ENCODE data around the gene FBXL13. TPM values are rescaled to one million over a fixed set of nuclear protein-coding genes. Genes with fewer than 3 reads are reported as not detected.

The FBXL13 gene
- total and polyA plus RNA-seq, 12 donors, result 0.61 to 6.8 (median 2.7) TPM

DNA sequence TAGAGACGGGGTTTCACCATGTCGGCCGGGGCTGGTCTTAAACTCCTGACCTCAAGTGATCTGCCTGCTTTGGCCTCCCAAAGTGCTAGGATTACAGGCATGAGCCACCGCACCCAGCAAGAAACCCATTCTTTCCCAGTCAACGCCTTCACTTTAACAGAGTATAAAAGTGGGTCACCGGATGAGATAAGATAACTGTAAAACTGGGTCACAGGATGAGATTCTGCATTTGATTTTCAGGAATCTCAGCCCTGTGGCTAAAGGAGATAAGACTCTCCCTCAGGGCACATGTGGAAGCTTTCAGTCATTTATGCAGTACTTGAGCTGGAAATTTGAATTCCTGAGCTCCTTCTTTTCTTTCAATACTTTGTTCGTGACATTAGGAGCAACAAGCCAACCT is 91.0 kb downstream of the FBXL13 start:
- TF ChIP-seq POLR2A (IDR thresholded peaks at IDR 0.05), result no peak
- TF ChIP-seq, protein P1, sequence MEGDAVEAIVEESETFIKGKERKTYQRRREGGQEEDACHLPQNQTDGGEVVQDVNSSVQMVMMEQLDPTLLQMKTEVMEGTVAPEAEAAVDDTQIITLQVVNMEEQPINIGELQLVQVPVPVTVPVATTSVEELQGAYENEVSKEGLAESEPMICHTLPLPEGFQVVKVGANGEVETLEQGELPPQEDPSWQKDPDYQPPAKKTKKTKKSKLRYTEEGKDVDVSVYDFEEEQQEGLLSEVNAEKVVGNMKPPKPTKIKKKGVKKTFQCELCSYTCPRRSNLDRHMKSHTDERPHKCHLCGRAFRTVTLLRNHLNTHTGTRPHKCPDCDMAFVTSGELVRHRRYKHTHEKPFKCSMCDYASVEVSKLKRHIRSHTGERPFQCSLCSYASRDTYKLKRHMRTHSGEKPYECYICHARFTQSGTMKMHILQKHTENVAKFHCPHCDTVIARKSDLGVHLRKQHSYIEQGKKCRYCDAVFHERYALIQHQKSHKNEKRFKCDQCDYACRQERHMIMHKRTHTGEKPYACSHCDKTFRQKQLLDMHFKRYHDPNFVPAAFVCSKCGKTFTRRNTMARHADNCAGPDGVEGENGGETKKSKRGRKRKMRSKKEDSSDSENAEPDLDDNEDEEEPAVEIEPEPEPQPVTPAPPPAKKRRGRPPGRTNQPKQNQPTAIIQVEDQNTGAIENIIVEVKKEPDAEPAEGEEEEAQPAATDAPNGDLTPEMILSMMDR (IDR thresholded peaks at IDR 0.05), result no peak
- DNase-seq, result peak in 2 of 7 donors; percentile 16 to 41
- Histone ChIP-seq H3K4me1 (replicated peaks in 1 of 2) (peaks cover 0 to 8% of the 10 kb centered on the region in 2 donors), H3K9me3 (replicated peaks in 1 of 3) (no peaks in the 10 kb centered on the region), H3K36me3 (replicated peaks in 1 of 2) (no peaks in the 10 kb centered on the region), H3K27ac (no peak overlapping the region), H3K27me3 (no peaks in the 10 kb centered on the region), H3K4me3 (no peak overlapping the region)
- WGBS, 4 donors, result 39 to 64% (median 47%) methylated on average over 7 of the region's 7 CpGs
- intact Hi-C loops (cut with DNase I), result no loop called here

DNA sequence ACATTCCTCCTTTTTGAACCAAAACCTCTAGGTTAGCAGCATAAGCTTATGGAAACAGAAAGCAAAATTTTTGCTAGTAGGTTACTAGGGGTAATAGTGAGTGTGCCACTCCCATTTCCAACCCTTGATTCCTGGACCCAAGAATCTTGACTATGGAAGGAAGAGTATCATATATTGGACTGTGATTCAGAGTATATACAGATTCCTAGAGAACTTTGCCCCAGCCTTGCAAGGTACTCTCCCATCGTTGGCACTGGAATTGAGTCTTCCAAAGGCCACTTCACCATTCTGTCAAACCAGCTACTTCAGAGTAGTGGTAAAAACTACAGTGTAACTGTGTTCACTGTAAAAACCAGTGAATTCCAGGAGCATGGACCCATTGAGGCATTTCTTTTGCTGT is 92.4 kb downstream of the FBXL13 start:
- intact Hi-C loops (cut with DNase I), result no loop called here
- WGBS, 4 donors, result 73 to 93% (median 81%) methylated on average over 1 of the region's 1 CpG
- H3K27me3 ChIP-seq, result no peaks in the 10 kb centered on the region
- peaks cover 7 to 13% of the 10 kb centered on the region in 2 donors for H3K4me1 ChIP-seq (replicated peaks in 1 of 2)
- no peaks in the 10 kb centered on the region for H3K9me3 ChIP-seq (replicated peaks in 1 of 3)
- H3K4me3 ChIP-seq, result no peak overlapping the region
- DNase-seq, result no peak
- no peaks in the 10 kb centered on the region for H3K36me3 ChIP-seq (replicated peaks in 1 of 2)
- H3K27ac ChIP-seq, result no peak overlapping the region
- TF ChIP-seq, protein P1 (IDR thresholded peaks at IDR 0.05), result no peak
- TF ChIP-seq POLR2A (IDR thresholded peaks at IDR 0.05), result no peak

DNA sequence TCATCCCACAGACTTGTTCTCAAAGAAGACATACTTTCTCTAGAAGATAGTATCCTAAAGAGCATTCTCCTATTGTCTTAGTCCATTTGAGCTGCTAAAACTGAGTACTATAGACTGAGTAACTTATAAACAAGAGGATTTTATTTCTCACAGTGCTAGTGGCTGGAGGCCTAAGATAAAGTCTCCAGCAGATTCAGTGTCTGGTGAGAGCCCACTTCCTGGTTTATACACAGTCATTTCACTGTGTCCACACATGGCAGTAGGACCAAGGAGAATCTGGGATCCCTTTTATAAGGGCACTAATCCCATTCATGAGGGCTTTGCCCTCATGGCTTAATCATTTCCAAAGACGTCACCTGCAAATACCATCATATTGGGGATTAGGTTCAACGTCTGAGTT is 93.1 kb downstream of the FBXL13 start:
- Histone ChIP-seq H3K36me3 (replicated peaks in 1 of 2) (no peaks in the 10 kb centered on the region), H3K27ac (no peak overlapping the region), H3K4me3 (no peak overlapping the region), H3K4me1 (replicated peaks in 1 of 2) (peaks cover 7 to 13% of the 10 kb centered on the region in 2 donors), H3K9me3 (replicated peaks in 1 of 3) (no peaks in the 10 kb centered on the region), H3K27me3 (no peaks in the 10 kb centered on the region)
- no peak for DNase-seq
- intact Hi-C loops (cut with DNase I), result no loop called here
- WGBS, 4 donors, result 92 to 100% (median 93%) methylated on average over 2 of the region's 2 CpGs
- TF ChIP-seq, protein P1 (IDR thresholded peaks at IDR 0.05), result no peak
- no peak for TF ChIP-seq POLR2A (IDR thresholded peaks at IDR 0.05)

DNA sequence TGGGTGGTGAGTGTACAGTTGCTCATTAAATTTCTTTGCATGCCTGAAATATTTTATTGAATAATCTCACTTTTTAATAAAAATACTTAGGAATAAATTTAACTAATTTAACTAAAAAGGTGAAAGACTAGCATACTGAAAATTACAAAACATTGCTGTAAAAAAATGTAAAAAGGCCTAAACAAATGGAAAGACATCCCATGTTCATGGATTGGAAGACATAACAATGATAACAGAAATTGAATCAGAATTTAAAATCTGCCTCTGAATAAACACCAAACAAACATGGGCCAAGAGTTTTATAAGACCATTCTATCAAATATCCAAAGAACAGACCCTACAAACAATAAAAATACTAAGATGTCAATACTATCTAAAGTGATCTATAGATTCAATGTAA is 94.9 kb downstream of the FBXL13 start:
- no peak overlapping the region for H3K27ac ChIP-seq
- H3K27me3 ChIP-seq, result no peaks in the 10 kb centered on the region
- H3K4me1 ChIP-seq (replicated peaks in 1 of 2), result peaks cover 7 to 13% of the 10 kb centered on the region in 2 donors
- no peaks in the 10 kb centered on the region for H3K9me3 ChIP-seq (replicated peaks in 1 of 3)
- H3K4me3 ChIP-seq, result no peak overlapping the region
- H3K36me3 ChIP-seq (replicated peaks in 1 of 2), result no peaks in the 10 kb centered on the region
- intact Hi-C loops (cut with DNase I), result no loop called here
- TF ChIP-seq POLR2A (IDR thresholded peaks at IDR 0.05), result no peak
- TF ChIP-seq, protein P1 (IDR thresholded peaks at IDR 0.05), result no peak
- DNase-seq, result no peak
